NCI-H146 (cell line): ENCODE data around the gene TNFRSF19.

Source experiments
- DNase-seq: peaks from one replicate; lab custom pipeline; 2025; lab: John Stamatoyannopoulos, UW

Gene TNFRSF19

DNA sequence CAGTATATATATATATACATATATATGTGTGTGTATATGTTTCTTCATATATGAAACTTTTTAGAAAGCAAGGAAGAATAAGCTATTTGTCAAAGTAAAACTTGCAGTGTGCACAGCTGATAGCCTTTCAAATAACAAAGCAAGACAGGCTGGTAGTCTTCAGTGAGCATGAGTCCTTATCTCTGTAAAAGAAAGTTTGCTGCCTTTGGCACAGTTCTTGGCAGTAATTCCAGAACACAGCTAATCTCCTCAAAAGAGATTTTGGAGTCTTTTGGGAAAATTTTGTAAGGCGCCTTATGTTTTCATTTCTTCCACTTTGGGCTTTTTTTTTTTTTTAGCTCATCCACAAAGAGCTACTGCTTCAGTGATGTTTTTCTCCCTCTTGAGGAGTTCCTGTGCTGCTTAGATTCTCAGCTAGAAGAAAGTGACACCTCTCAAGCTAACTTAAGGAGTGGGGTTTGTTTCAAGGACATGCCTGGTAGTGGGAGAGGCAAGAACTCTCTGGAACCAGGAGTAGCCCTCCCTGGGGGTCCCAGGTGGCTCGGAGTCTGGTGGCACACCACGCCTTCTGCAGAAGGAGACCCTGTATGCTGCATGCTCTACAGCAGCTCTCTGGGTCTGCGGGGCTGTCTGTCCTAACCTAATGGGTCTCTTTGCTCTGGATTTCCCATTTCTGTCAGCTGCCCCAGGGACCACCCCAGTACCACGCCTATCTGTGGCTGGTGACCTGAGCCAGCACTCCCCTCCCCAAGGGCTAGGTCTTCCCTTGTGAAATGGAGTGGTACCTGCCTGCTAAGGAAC, 58.8 kb downstream of the TNFRSF19 start:
- no peak for DNase-seq

DNA sequence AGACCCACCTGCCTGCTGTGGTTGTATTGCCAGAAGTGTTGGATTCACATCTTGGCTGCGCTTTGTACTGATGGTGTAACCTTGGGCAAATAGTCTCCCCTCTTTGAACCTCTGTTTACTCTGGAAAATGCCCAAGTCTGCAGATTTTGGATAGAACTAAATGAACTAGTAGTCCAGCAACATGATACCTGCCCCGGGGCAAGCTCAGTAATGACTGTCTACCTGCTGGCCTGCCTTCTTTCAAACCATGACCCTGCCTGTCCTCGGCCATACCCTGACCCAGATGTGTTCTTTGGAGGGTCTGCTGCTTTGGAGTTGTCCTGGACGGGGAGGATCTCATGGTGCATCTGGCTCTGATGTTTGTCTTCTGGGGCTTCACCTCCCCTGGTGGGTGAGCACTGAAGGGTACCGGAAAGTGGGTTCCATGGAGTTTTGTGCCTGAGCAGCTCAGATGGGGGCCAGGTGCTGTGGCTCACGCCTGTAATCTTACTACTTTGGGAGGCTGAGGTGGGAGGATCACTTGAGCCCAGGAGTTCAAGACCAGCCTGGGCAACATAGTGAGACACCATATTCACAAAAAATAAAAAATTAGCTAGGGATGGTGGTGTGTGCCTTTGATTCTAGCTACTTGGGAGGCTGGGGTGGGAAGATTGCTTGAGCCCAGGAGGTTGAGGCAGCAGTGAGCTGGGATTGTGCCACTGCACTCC, 59.5 kb downstream of the TNFRSF19 start:
- peak; percentile 6 for DNase-seq

GRCh38 chr13:23630349-23631093, 60.3 kb downstream of the TNFRSF19 start:
- DNase-seq, result peak; percentile 38

GRCh38 chr13:23631311-23632047, 61.3 kb downstream of the TNFRSF19 start:
- DNase-seq, result no peak

DNA sequence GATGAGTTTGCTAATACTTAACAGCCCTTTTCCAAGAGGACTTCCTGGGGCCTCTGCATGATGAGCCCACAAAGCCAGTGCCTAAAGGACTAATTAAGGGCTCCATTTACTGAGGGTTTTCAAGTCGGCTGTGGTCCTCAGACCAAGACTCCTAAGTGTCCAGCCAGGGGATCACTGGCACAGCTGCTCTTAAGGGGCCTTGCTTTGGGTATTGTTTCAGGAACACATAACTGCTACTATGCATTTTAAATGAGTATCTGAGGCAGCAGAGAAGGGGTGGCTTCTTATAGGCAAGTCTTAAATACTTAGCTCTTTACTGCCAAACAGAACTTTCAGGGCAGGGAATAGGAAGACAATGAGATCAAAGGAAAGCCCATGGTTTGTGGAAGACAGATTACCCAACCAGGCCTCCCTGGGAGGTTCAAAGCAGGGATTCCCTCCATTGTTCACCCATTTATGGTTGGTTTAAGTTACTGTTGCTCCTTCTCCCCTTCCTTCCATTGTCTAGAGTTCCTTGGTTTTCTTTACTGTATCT, 61.9 kb downstream of the TNFRSF19 start:
- peak; percentile 7 for DNase-seq

DNA sequence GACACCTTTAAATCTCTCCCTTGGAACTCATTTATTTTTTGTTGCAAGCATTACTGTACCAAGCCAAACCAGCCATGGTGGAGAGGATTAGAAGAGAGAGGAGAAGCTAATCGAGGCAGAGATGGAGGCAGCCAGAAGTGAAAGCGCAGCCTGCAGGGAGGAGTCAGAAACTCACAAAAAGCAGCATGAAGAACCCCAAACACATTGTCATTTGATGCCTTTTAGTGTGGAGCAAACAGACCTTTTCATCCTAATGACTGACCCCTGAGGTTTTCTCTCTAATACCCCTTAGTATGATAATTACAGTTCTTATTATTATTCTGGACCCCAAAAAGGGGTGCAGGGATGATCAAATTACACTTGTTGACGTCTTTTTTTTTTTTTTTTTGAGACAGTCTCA, 62.5 kb downstream of the TNFRSF19 start:
- peak; percentile 70 for DNase-seq

GRCh38 chr13:23634897-23635296, 64.7 kb downstream of the TNFRSF19 start:
- DNase-seq, result no peak

DNA sequence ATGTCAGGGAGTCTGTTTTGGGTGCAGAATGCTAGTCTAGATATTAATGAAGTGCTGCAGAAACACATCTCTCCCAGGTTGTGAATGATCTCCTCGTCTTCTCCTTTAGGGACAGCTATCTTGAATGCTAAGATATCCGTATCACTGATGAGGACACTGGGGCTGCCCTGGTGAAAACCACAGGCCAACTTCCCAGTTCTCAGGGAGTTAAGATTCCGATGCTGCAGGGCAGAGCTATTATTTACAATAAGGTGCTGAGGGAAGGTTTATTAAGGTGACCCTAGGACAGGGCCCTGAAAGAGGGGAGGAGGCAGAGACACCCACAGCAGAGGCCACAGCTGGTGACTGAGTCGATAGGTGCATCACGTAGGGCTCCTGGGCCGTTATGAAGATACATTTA, 66.1 kb downstream of the TNFRSF19 start:
- DNase-seq, result no peak

DNA sequence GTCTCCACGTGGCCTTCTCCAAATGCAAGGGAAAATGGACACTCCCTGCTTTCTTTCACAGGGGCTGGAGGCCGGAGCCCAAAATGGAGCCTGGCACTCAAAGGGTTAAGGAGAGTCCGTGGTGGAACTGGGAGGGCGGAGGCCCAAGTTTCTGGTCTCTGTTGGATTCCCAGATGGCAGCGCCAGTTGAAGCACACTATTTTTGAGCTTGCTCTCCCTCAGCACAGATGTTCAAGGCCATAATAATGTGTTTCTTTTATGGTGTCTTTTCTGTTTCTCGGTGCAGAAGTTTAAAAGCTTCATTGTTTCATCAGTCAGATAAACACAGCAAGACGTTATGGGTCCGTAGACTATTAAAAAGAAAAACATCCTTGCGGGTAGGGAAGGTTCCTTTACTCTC, 67.6 kb downstream of the TNFRSF19 start:
- DNase-seq, result peak; percentile 10

DNA sequence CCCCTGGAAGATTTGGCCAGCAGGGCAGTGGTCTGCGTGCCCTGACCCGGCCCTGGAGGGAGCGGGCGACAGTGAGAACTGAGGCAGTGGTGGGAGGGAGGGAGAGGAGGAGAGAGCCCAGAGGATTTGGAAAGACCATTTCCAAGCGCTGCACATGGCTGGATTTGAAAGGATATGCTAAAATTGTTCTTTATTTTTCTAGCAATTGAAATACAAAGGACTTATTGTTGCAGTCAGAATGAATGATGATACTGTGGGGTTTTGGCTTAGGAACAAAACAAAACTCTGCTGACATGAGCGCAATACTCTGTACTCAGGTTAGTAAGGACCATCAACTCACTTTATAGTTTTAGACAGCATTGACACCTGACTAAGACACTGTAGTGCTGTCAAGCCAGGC, 69.5 kb downstream of the TNFRSF19 start:
- no peak for DNase-seq

DNA sequence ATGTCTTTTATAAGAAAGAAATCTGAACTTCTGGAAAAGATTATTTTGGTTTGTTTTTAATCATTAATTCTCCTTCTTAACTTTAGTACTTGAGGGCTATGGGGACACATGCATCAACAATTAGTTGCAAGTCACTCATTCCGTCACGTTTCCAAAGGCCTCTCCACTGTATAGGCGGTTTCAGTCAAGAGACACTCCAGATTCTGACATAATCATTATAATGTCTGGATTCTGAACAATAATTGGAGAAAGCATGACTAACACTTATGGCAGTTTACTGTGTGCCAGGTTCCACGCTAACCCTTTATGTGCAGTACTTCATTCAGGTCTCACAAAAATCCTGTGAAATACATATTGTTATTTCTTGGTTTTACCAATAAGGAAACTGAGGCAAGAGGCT, 71.9 kb downstream of the TNFRSF19 start:
- no peak for DNase-seq

- no peak for DNase-seq
These were observed 73.3 kb downstream of the TNFRSF19 start for GRCh38 chr13:23643338-23644125.

DNA sequence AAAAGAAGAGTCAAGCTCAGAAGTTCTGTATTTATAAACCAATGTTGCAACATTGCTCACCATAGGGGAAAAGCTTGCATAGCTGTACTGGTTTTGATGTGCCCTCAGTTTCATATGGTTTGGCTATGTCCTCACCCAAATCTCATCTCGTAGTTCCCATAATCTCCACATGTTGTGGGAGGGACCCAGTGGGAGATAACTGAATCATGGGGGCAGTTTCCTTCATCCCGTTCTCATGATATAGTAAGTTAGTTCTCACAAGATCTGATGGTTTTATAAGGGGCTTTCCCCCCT, 73.9 kb downstream of the TNFRSF19 start:
- no peak for DNase-seq

GRCh38 chr13:23644527-23645138, 74.4 kb downstream of the TNFRSF19 start:
- DNase-seq, result no peak

- no peak for DNase-seq
These were observed 75.6 kb downstream of the TNFRSF19 start for GRCh38 chr13:23645851-23646250.

DNA sequence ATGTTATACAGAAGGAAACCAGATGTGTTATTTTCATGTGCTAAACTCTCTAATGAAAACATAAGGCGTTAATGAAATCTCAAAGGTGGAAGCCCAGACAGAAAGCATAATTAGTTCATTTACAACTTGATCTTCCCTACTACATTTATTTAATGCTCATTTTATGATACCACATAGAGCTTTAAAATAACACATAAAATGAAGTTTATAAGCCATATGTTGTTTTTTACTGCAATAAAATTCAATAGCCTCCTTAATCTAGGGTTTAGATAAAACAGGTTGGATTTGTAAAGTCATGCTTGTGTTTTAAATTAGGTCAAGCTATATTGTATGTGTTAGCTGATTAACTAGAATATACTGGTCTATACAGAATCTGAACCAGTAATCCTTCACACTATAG, 81.2 kb downstream of the TNFRSF19 start:
- DNase-seq, result no peak

DNA sequence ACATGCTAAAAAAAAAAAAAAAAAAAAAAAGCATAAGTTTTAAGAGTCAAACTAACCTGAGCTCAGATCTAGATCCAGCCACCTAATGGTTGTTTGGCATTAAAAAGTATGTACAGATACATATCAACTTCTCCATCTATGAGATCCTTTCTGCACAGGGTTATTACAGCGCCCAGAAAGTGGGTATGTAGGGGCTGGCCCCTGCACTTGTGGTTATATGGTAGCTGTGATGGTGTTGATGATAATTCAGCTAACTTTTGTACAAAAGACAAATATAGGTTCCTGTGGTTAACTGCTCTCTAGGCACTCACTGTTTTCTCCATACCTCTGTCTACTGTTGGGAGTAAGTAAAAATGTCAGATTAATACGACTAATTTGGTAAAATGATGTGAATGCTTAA, 81.7 kb downstream of the TNFRSF19 start:
- no peak for DNase-seq

GRCh38 chr13:23652909-23653726, 82.9 kb downstream of the TNFRSF19 start:
- no peak for DNase-seq

DNA sequence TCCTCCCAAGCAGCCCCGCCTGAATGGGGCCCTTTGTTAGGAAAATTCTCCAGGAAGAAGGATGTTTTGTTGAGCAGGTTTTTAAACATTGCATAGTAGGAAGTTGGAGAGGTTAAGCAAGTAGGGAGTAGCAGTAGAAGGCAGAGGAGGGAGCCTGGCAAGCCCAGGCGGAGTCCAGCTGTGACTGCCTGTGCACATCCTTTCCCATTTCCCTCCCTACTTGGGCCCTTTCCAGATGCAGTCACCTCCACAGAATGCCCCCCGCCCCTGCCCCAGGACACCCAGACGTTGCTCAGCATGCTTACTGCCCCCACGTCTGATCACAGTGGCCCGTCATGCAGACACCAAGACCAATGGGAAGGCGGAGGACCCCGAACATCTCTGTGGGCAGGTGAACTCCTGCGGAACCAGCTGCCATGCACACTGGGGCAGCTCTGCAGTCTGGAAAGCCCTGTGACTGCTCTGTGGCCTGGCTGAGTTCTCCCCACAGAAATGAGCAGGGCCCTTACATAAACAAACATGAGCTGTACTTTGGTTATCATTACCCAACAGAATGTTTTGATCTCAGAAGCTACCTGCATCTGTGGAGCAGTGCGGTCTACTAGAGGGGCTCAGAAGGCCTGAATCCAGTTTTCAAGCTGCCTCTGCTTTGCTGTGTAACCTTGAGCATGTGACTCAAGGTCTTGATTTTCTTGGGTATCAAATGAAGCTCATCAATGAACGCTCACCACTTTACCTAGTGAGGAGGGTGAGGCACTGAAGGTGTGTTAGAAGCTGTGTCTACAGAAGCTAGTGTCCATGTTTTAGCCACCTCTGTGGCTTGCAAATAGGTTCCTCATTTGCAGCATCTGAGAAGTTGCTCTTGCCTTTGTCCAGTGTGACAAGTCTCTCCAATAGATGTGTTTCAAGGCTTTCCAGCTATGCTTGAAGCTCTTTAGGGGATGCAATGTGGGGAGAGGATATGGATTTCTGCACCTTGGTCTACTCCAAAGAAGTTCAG, 84.2 kb downstream of the TNFRSF19 start:
- no peak for DNase-seq
